Fibroblast of lung (primary cell): ENCODE data around the gene CYP2A7.

Experiments
- CTCF ChIP-seq, 2 donors: IDR thresholded peaks in 1 of 2; conservative IDR thresholded peaks in 1 of 2; 1 replicate in 1 of 2; 2 replicates in 1 of 2; pipeline ENCODE4 v1.5.1; 2011 to 2012; ENCODE audit warnings: low read length in 2 of 2, control low read depth in 1 of 2, inconsistent platforms in 1 of 2, low read depth in 1 of 2, mild to moderate bottlenecking in 1 of 2
- EZH2 ChIP-seq: IDR thresholded peaks from 2 replicates; pipeline ENCODE4 v1.5.1; 2012; ENCODE audit warnings: low read length, control low read depth, mild to moderate bottlenecking; ENCODE audit errors: missing control alignments

DNA sequence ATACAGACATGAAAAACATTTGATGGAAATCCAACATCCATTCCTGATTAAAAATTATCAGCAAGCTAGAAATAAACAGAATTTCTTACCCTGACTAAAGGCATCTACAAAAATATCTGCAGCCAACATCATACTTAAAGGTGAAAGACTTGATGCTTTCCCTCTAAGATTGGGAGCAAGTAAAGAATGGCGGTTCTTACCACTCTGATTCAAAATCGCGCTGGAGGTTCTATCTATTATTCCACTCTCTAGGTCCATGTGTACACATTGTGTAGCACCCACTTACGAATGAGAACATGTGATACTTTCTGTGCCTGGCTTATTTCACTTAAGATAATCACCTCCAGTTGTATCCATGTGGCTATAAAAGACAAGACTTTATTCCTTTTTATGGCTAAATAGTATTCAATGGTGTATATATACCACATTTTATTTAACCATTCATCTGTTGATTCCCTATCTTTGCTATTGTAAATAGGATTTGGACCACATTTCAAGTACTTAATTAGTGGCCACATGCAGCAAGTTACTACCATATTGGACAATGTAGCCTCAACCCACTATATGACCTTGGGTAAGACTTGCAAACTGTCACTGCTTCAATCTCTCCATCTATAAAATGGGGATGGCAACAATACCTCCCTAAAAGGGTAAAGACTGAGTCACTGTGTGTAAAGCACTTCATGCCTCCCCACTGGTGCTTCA is 38.4 kb upstream of the CYP2A7 start:
- TF ChIP-seq CTCF (conservative IDR thresholded peaks at IDR 0.05 in 1 of 2, IDR thresholded peaks at IDR 0.05 in 1 of 2; ENCODE audit: low read depth in 1 of 2, low read length in 2 of 2) (no peak), EZH2 (no peak)
